Activated T-cell treated with anti-CD3 and anti-CD28 coated beads, Interleukin-2, amount 50 U/mL, for 24 hours (primary cell): ENCODE data around the gene GOLGA1.
A peak's percentile ranks its signal among the peaks of the same experiment; 100 is the strongest.
"Not testable (repeated sequence)": the region's sequence is repeated elsewhere in the genome, so short reads cannot be mapped to it uniquely, and the experiment has no call there.

Source experiments
- DNase-seq: peaks from one replicate; pipeline ENCODE4 v3.0.0-alpha.2; 2020
- H3K27ac Mint-ChIP-seq: 2 replicates; pipeline ENCODE4 v1.8.0; 2020; ENCODE audit warnings: mild to moderate bottlenecking, mixed read lengths
- H3K27me3 Mint-ChIP-seq: 2 replicates; pipeline ENCODE4 v1.8.0; 2020; ENCODE audit warnings: mixed read lengths
- H3K36me3 Mint-ChIP-seq: 2 replicates; pipeline ENCODE4 v1.8.0; 2020; ENCODE audit warnings: low read depth, mixed read lengths
- H3K4me1 Mint-ChIP-seq: 2 replicates; pipeline ENCODE4 v1.8.0; 2020; ENCODE audit warnings: low read depth, mixed read lengths
- H3K4me3 Mint-ChIP-seq: 2 replicates; pipeline ENCODE4 v1.8.0; 2020; ENCODE audit warnings: mild to moderate bottlenecking, moderate library complexity, mixed read lengths
- H3K9me3 Mint-ChIP-seq: 2 replicates; pipeline ENCODE4 v1.8.0; 2020; ENCODE audit warnings: mixed read lengths

Gene GOLGA1

GRCh38 chr9:124852121-124852828, 88.6 kb downstream of the GOLGA1 start:
- no peaks in the 10 kb centered on the region for H3K9me3 Mint-ChIP-seq
- DNase-seq = peak; percentile 43
- H3K36me3 Mint-ChIP-seq = peaks cover 9% of the 10 kb centered on the region
- no peak overlapping the region for H3K4me3 Mint-ChIP-seq
- peaks cover 14% of the 10 kb centered on the region for H3K27me3 Mint-ChIP-seq
- H3K27ac Mint-ChIP-seq = peak overlapping the region; percentile 77
- H3K4me1 Mint-ChIP-seq = peaks cover 20% of the 10 kb centered on the region

DNA sequence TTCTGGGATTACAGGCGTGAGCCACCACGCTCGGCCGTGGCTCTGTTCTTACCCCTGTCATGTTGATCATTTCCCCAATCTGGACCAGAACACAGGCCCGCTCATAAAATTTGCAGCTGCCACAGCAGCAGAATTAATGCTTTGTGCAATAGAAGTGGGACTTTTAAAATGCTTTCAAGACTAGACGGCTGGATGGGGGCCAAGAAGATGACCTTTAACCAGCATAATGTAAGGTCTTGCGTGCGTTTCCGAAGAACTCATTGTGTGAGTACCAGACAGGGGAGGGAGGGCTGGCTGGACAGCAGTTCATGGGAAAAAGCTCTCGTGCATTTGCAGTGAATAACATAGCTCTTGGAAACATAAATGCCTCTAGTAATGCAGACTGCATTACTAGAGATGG, 91.1 kb downstream of the GOLGA1 start:
- no peaks in the 10 kb centered on the region for H3K9me3 Mint-ChIP-seq
- DNase-seq = no peak
- H3K27me3 Mint-ChIP-seq = peaks cover 14% of the 10 kb centered on the region
- H3K4me1 Mint-ChIP-seq = peaks cover 15% of the 10 kb centered on the region
- H3K4me3 Mint-ChIP-seq = no peak overlapping the region
- no peaks in the 10 kb centered on the region for H3K36me3 Mint-ChIP-seq
- no peak overlapping the region for H3K27ac Mint-ChIP-seq

DNA sequence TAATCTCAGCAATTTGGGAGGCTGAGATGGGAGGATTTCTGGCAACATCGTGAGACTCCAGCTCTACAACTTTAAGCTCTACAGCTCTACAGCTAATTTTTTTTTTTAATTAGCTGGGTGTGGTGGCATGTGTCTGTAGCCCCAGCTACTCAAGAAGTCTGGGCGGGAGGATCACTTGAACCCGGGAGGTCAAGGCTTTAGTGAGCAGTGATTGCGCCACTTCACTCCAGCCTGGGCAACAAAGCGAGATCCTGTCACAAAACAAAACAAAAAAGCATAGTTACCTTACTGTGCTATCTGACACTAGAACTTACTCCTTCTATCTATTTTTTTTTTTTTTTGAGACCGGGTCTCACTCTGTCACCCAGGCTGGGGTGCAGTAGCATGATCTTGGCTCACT, 93.9 kb downstream of the GOLGA1 start:
- Mint-ChIP-seq H3K27ac (no peak overlapping the region), H3K4me3 (no peak overlapping the region), H3K9me3 (no peaks in the 10 kb centered on the region), H3K4me1 (no peaks in the 10 kb centered on the region), H3K36me3 (no peaks in the 10 kb centered on the region), H3K27me3 (peaks cover 10% of the 10 kb centered on the region)
- DNase-seq = no peak

GRCh38 chr9:124846467-124846866, 94.4 kb downstream of the GOLGA1 start:
- DNase-seq, H3K4me1 Mint-ChIP-seq, H3K27ac Mint-ChIP-seq, H3K9me3 Mint-ChIP-seq, H3K4me3 Mint-ChIP-seq, H3K36me3 Mint-ChIP-seq, H3K27me3 Mint-ChIP-seq: not testable (repeated sequence)

GRCh38 chr9:124844291-124844690, 96.6 kb downstream of the GOLGA1 start:
- Mint-ChIP-seq H3K27ac (no peak overlapping the region), H3K4me1 (no peaks in the 10 kb centered on the region), H3K27me3 (peaks cover 9% of the 10 kb centered on the region), H3K9me3 (no peaks in the 10 kb centered on the region), H3K36me3 (no peaks in the 10 kb centered on the region), H3K4me3 (no peak overlapping the region)
- no peak for DNase-seq

- Mint-ChIP-seq H3K4me3 (no peak overlapping the region), H3K36me3 (no peaks in the 10 kb centered on the region), H3K9me3 (no peaks in the 10 kb centered on the region), H3K27ac (no peak overlapping the region), H3K4me1 (no peaks in the 10 kb centered on the region), H3K27me3 (peaks cover 11% of the 10 kb centered on the region)
- no peak for DNase-seq
Measured at GRCh38 chr9:124843456-124844034, 97.3 kb downstream of the GOLGA1 start.

DNA sequence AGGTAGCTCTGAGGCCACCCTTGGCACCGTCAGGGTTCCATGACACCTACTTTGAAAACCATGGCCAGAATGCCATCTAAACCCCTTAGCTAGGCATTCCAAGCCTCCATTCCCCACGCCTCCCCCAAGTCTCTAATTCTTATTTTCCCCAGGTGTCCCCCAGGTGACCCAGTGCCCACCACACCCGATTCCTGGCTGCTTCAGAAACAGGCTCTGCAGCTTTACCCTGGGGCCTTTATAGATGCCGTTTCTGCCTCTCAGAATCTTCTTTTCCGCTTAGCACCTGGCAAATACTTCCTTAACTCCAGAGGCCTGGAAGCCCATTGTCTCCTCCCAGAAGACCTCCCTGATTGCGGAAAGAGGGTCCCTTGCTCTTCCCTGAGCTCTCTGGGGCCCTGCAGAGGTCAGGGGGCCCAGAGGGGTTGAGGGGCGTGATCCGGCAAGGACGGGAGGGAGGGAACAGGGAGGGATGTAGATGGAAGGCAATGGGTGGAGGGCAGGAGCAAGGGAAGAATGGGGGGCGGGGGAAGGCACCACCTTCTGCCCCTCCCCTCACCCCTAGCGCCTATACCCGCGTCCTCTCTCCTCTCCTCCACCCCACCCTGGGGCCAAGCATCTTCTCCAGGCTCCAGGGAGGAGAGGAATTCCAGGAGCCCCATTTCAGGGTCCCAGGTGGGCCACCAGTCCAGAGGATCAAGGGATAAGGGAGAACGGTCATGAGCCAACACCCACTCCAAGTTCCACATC, 99.6 kb downstream of the GOLGA1 start:
- Mint-ChIP-seq H3K4me3 (no peak overlapping the region), H3K9me3 (no peaks in the 10 kb centered on the region), H3K36me3 (no peaks in the 10 kb centered on the region), H3K27me3 (peaks cover 28% of the 10 kb centered on the region), H3K4me1 (no peaks in the 10 kb centered on the region), H3K27ac (no peak overlapping the region)
- no peak for DNase-seq

GRCh38 chr9:124840300-124840833, 100.5 kb downstream of the GOLGA1 start:
- Mint-ChIP-seq H3K36me3 (no peaks in the 10 kb centered on the region), H3K27ac (no peak overlapping the region), H3K9me3 (no peaks in the 10 kb centered on the region), H3K4me1 (no peaks in the 10 kb centered on the region), H3K4me3 (no peak overlapping the region), H3K27me3 (peaks cover 28% of the 10 kb centered on the region)
- no peak for DNase-seq

GRCh38 chr9:124839612-124840299, 101.1 kb downstream of the GOLGA1 start:
- Mint-ChIP-seq H3K27ac (no peak overlapping the region), H3K9me3 (no peaks in the 10 kb centered on the region), H3K4me3 (no peak overlapping the region), H3K27me3 (peaks cover 28% of the 10 kb centered on the region), H3K4me1 (no peaks in the 10 kb centered on the region), H3K36me3 (no peaks in the 10 kb centered on the region)
- no peak for DNase-seq

- not testable (repeated sequence) for H3K27ac Mint-ChIP-seq, H3K4me1 Mint-ChIP-seq, H3K4me3 Mint-ChIP-seq, H3K9me3 Mint-ChIP-seq, DNase-seq, H3K36me3 Mint-ChIP-seq
- H3K27me3 Mint-ChIP-seq = peaks cover 28% of the 10 kb centered on the region
Measured at GRCh38 chr9:124838567-124839275, 102.2 kb downstream of the GOLGA1 start.

GRCh38 chr9:124838132-124838531, 102.8 kb downstream of the GOLGA1 start:
- H3K27me3 Mint-ChIP-seq = peaks cover 28% of the 10 kb centered on the region
- H3K4me3 Mint-ChIP-seq, H3K4me1 Mint-ChIP-seq, H3K36me3 Mint-ChIP-seq, DNase-seq, H3K27ac Mint-ChIP-seq, H3K9me3 Mint-ChIP-seq: not testable (repeated sequence)

DNA sequence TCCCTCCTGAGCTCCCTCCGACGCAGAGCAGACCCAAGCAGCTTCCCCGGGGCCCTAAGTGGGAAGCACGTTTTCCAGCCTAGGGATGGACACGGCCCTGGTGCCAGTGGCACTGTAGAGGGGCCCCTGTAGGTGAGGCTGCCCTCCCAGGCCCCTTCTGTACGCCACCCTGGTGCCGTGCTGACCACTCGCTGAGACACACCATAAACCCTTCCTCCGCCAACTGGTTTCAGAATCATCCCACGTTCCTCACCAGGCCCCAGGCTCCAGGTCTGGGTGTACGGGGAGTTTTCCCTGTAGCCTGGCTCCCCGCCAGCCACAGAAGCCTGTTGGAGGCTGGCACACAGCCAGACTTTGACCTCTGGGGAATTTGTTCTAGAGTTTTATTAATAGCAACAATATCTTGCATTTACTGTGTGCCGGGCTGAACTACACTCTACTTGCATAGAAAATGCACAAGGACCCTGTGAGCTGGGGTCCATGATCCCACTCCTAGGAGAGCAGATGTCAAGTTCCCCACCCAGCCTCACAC, 105.8 kb downstream of the GOLGA1 start:
- no peaks in the 10 kb centered on the region for H3K9me3 Mint-ChIP-seq
- peaks cover 30% of the 10 kb centered on the region for H3K27me3 Mint-ChIP-seq
- H3K36me3 Mint-ChIP-seq = no peaks in the 10 kb centered on the region
- DNase-seq = no peak
- H3K27ac Mint-ChIP-seq = no peak overlapping the region
- no peak overlapping the region for H3K4me3 Mint-ChIP-seq
- no peaks in the 10 kb centered on the region for H3K4me1 Mint-ChIP-seq

GRCh38 chr9:124834591-124834990, 106.3 kb downstream of the GOLGA1 start:
- no peaks in the 10 kb centered on the region for H3K36me3 Mint-ChIP-seq
- DNase-seq = no peak
- H3K27me3 Mint-ChIP-seq = peaks cover 27% of the 10 kb centered on the region
- H3K27ac Mint-ChIP-seq = no peak overlapping the region
- H3K4me1 Mint-ChIP-seq = no peaks in the 10 kb centered on the region
- no peaks in the 10 kb centered on the region for H3K9me3 Mint-ChIP-seq
- H3K4me3 Mint-ChIP-seq = no peak overlapping the region
